ENCODE data around the gene PPP1R10. TPM values are rescaled to one million over a fixed set of nuclear protein-coding genes. Genes with fewer than 3 reads are reported as not detected.

PPP1R10 gene
- total RNA-seq, 1 donor from 2014 or later = 10.5 TPM

- no peak overlapping the region for H3K4me3 ChIP-seq (ENCODE audit: low read depth, low read length)
- H3K36me3 ChIP-seq (ENCODE audit: control insufficient read depth, insufficient read depth, low read length) = peaks cover 36% of the 10 kb centered on the region
- DNase-seq (ENCODE audit: low read depth) (no peak), FAIRE-seq (no peak)
- no peaks in the 10 kb centered on the region for H3K27me3 ChIP-seq (ENCODE audit: control insufficient read depth, insufficient read depth, low read length)
- no peak for TF ChIP-seq CTCF (IDR thresholded peaks at IDR 0.05; ENCODE audit: insufficient read depth, low read length, severe bottlenecking)
Observed at GRCh38 chr6:30603961-30604360, 13.1 kb downstream of the PPP1R10 start.

GRCh38 chr6:30601815-30602641, 15.0 kb downstream of the PPP1R10 start:
- TF ChIP-seq CTCF (IDR thresholded peaks at IDR 0.05; ENCODE audit: insufficient read depth, low read length, severe bottlenecking) = no peak
- H3K27me3 ChIP-seq (ENCODE audit: control insufficient read depth, insufficient read depth, low read length) = no peaks in the 10 kb centered on the region
- DNase-seq (ENCODE audit: low read depth) = no peak
- H3K4me3 ChIP-seq (ENCODE audit: low read depth, low read length) = no peak overlapping the region
- FAIRE-seq = no peak
- H3K36me3 ChIP-seq (ENCODE audit: control insufficient read depth, insufficient read depth, low read length) = peaks cover 32% of the 10 kb centered on the region

GRCh38 chr6:30601436-30601814, 15.6 kb downstream of the PPP1R10 start:
- FAIRE-seq = no peak
- no peak for TF ChIP-seq CTCF (IDR thresholded peaks at IDR 0.05; ENCODE audit: insufficient read depth, low read length, severe bottlenecking)
- no peak for DNase-seq (ENCODE audit: low read depth)
- H3K36me3 ChIP-seq (ENCODE audit: control insufficient read depth, insufficient read depth, low read length) = peaks cover 32% of the 10 kb centered on the region
- no peaks in the 10 kb centered on the region for H3K27me3 ChIP-seq (ENCODE audit: control insufficient read depth, insufficient read depth, low read length)
- no peak overlapping the region for H3K4me3 ChIP-seq (ENCODE audit: low read depth, low read length)

GRCh38 chr6:30600451-30600961, 16.5 kb downstream of the PPP1R10 start:
- FAIRE-seq = no peak
- no peak for TF ChIP-seq CTCF (IDR thresholded peaks at IDR 0.05; ENCODE audit: insufficient read depth, low read length, severe bottlenecking)
- H3K36me3 ChIP-seq (ENCODE audit: control insufficient read depth, insufficient read depth, low read length) = peaks cover 28% of the 10 kb centered on the region
- no peaks in the 10 kb centered on the region for H3K27me3 ChIP-seq (ENCODE audit: control insufficient read depth, insufficient read depth, low read length)
- no peak for DNase-seq (ENCODE audit: low read depth)
- no peak overlapping the region for H3K4me3 ChIP-seq (ENCODE audit: low read depth, low read length)

GRCh38 chr6:30599625-30600324, 17.3 kb downstream of the PPP1R10 start:
- Histone ChIP-seq H3K36me3 (ENCODE audit: control insufficient read depth, insufficient read depth, low read length) (peaks cover 24% of the 10 kb centered on the region), H3K27me3 (ENCODE audit: control insufficient read depth, insufficient read depth, low read length) (no peaks in the 10 kb centered on the region), H3K4me3 (ENCODE audit: low read depth, low read length) (no peak overlapping the region)
- TF ChIP-seq CTCF (IDR thresholded peaks at IDR 0.05; ENCODE audit: insufficient read depth, low read length, severe bottlenecking) = no peak
- FAIRE-seq (no peak), DNase-seq (ENCODE audit: low read depth) (no peak)

All from bronchial epithelial cell (primary cell).